Esophagus squamous epithelium (tissue), 4 donors: ENCODE results near the gene LIMA1.

Experiments
- CTCF ChIP-seq, 6 experiments: fragments of 450-650 bp in 4 of 6; fragments of 200-600 bp in 2 of 6; sonication (generic) in 2 of 6; IDR thresholded peaks; one replicate each; pipeline ENCODE4 v1.5.1; 2016 to 2019; ENCODE audit warnings: antibody characterized with exemption in 6 of 6, mild to moderate bottlenecking in 4 of 6, moderate library complexity in 4 of 6
- POLR2A ChIP-seq, 4 donors: fragments of 450-650 bp; IDR thresholded peaks; one replicate each; pipeline ENCODE4 v1.6.1; 2017; ENCODE audit warnings: antibody characterized with exemption in 4 of 4, mild to moderate bottlenecking in 4 of 4, moderate library complexity in 3 of 4

- TF ChIP-seq CTCF (IDR thresholded peaks at IDR 0.05) = no peak
- TF ChIP-seq POLR2A (IDR thresholded peaks at IDR 0.05) = no peak
Observed at GRCh38 chr12:50313256-50313931, 30.1 kb upstream of the LIMA1 start.
